Fibroblast of lung (primary cell): ENCODE data around the gene HIP1. TPM values are rescaled to one million over a fixed set of nuclear protein-coding genes. Genes with fewer than 3 reads are reported as not detected.
A peak's percentile ranks its signal among the peaks of the same experiment; 100 is the strongest.

Experiments
- DNase-seq, 2 donors: peaks; one replicate each; pipeline versions ENCODE4 v3.0.0 to v3.0.0-alpha.2; 2010; ENCODE audit warnings: low read depth in 2 of 2
- H2AFZ ChIP-seq: 2 replicates; pipeline ENCODE4 v1.5.1; 2012; ENCODE audit warnings: low read length, control low read depth, inconsistent platforms
- H3K27ac ChIP-seq: 2 replicates; pipeline ENCODE4 v1.5.1; 2011; ENCODE audit warnings: low read length, control low read depth; ENCODE audit not compliant: insufficient read depth
- H3K27me3 ChIP-seq: 2 replicates; pipeline ENCODE4 v1.5.1; 2011; ENCODE audit warnings: mild to moderate bottlenecking, low read length; ENCODE audit not compliant: control insufficient read depth, insufficient read depth
- H3K36me3 ChIP-seq: 2 replicates; pipeline ENCODE4 v1.5.1; 2011; ENCODE audit warnings: low read length; ENCODE audit not compliant: control insufficient read depth, insufficient read depth
- H3K4me1 ChIP-seq: 2 replicates; pipeline ENCODE4 v1.5.1; 2011; ENCODE audit warnings: low read length; ENCODE audit not compliant: control insufficient read depth, insufficient read depth; ENCODE audit errors: extremely low read depth
- H3K4me2 ChIP-seq: 2 replicates; pipeline ENCODE4 v1.5.1; 2011; ENCODE audit warnings: low read length, control low read depth; ENCODE audit not compliant: insufficient read depth; ENCODE audit errors: extremely low read depth
- H3K4me3 ChIP-seq, 4 experiments: fragments of 200-600 bp in 1 of 4; sonication (generic) in 1 of 4; replicated peaks in 1 of 4; 2 replicates each; pipeline ENCODE4 v1.5.1; 2011 to 2016; ENCODE audit warnings: low read length in 4 of 4, low read depth in 3 of 4, mild to moderate bottlenecking in 3 of 4, control low read depth in 2 of 4, inconsistent platforms in 1 of 4, mixed read lengths in 1 of 4; ENCODE audit not compliant: insufficient read depth in 1 of 4; ENCODE audit errors: control extremely low read depth in 1 of 4
- H3K79me2 ChIP-seq: 2 replicates; pipeline ENCODE4 v1.5.1; 2012; ENCODE audit warnings: mild to moderate bottlenecking, low read length, inconsistent platforms; ENCODE audit not compliant: control insufficient read depth, insufficient read depth
- H3K9ac ChIP-seq: 2 replicates; pipeline ENCODE4 v1.5.1; 2011; ENCODE audit warnings: mild to moderate bottlenecking, low read length, control low read depth; ENCODE audit not compliant: insufficient read depth
- H3K9me3 ChIP-seq: 2 replicates; pipeline ENCODE4 v1.5.1; 2012; ENCODE audit warnings: low read depth, low read length; ENCODE audit not compliant: control insufficient read depth, insufficient read depth
- H4K20me1 ChIP-seq: 2 replicates; pipeline ENCODE4 v1.5.1; 2011; ENCODE audit warnings: low read length; ENCODE audit not compliant: control insufficient read depth, insufficient read depth; ENCODE audit errors: extremely low read depth
- EZH2 ChIP-seq: IDR thresholded peaks from 2 replicates; pipeline ENCODE4 v1.5.1; 2012; ENCODE audit warnings: low read length, control low read depth, mild to moderate bottlenecking; ENCODE audit errors: missing control alignments
- polyA plus RNA-seq, 2 donors: library from polyadenylated mRNA; depleted of rRNA in 1 of 2; stranded (reverse) in 1 of 2; unstranded in 1 of 2; fragments of >200 nt; gene quantifications; 2 replicates each; pipeline ENCODE4 v1.2.1, GENCODE V29; 2011 to 2012; ENCODE audit warnings: missing spikeins in 1 of 2
- total RNA-seq: library from RNA; depleted of rRNA; stranded (reverse); fragments of >200 nt; gene quantifications from 2 replicates; pipeline ENCODE4 v1.2.1, GENCODE V29; 2014
- TF ChIP-seq, protein P1 (sequence below), 2 donors: IDR thresholded peaks in 1 of 2; conservative IDR thresholded peaks in 1 of 2; 1 replicate in 1 of 2; 2 replicates in 1 of 2; pipeline ENCODE4 v1.5.1; 2011 to 2012; ENCODE audit warnings: low read length in 2 of 2, control low read depth in 1 of 2, inconsistent platforms in 1 of 2, low read depth in 1 of 2, mild to moderate bottlenecking in 1 of 2

HIP1 gene
- total and polyA plus RNA-seq, 2 donors (not counting 1 experiment from before 2014, with no cell fraction given) = 27.2 to 31.3 TPM

DNA sequence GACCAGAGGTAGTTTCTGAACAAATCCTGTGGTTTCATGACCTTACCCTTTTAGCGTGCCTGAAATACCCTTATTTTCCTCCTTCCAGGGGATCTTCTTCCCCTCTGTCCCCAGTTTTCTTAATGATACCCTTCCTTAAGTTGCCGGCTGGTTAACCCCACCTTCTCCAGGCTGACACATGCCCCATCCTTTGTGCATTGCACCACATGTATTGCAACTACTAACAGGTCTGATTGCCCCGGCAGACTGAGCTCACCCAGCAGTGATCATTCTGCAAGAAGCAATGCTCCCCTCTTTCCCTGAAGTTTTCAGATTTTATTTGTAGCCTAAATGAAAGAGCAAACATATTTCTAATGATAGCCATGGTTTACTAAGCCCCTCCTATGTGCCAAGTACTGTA lies 108.2 kb downstream of the HIP1 start:
- H3K9ac ChIP-seq = no peak overlapping the region
- no peaks in the 10 kb centered on the region for H3K27me3 ChIP-seq
- no peak for DNase-seq
- no peak overlapping the region for H3K4me3 ChIP-seq
- no peak for TF ChIP-seq EZH2
- TF ChIP-seq, protein P1, sequence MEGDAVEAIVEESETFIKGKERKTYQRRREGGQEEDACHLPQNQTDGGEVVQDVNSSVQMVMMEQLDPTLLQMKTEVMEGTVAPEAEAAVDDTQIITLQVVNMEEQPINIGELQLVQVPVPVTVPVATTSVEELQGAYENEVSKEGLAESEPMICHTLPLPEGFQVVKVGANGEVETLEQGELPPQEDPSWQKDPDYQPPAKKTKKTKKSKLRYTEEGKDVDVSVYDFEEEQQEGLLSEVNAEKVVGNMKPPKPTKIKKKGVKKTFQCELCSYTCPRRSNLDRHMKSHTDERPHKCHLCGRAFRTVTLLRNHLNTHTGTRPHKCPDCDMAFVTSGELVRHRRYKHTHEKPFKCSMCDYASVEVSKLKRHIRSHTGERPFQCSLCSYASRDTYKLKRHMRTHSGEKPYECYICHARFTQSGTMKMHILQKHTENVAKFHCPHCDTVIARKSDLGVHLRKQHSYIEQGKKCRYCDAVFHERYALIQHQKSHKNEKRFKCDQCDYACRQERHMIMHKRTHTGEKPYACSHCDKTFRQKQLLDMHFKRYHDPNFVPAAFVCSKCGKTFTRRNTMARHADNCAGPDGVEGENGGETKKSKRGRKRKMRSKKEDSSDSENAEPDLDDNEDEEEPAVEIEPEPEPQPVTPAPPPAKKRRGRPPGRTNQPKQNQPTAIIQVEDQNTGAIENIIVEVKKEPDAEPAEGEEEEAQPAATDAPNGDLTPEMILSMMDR (conservative IDR thresholded peaks at IDR 0.05 in 1 of 2, IDR thresholded peaks at IDR 0.05 in 1 of 2; ENCODE audit: low read depth in 1 of 2, low read length in 2 of 2) = no peak
- H3K36me3 ChIP-seq = no peaks in the 10 kb centered on the region
- no peak overlapping the region for H3K4me2 ChIP-seq
- H3K4me1 ChIP-seq = no peaks in the 10 kb centered on the region
- no peaks in the 10 kb centered on the region for H3K79me2 ChIP-seq
- H3K27ac ChIP-seq = no peak overlapping the region
- no peaks in the 10 kb centered on the region for H3K9me3 ChIP-seq
- H4K20me1 ChIP-seq = no peaks in the 10 kb centered on the region
- no peak overlapping the region for H2AFZ ChIP-seq

DNA sequence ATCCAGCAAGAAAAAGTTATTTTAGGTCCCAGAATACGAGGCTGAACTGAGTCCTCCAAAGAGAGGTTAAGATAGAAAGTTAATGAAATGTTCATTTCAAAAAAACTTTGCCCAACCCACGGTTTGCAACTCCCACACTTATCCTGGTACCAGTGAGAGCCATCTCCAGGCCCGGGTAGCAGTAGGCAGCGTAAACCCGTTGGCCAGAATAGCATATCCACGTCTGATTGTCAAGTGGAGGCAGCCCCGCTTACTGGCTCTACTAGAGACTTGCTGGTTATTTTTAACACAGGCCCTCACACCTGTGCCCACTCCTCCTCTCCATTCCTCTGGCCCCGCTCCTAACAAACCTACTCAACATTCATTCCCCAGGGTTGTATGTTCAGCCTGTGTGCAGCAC lies 109.7 kb downstream of the HIP1 start:
- no peaks in the 10 kb centered on the region for H3K27me3 ChIP-seq
- no peak overlapping the region for H3K4me2 ChIP-seq
- H3K36me3 ChIP-seq = no peaks in the 10 kb centered on the region
- no peak overlapping the region for H3K9ac ChIP-seq
- no peaks in the 10 kb centered on the region for H3K79me2 ChIP-seq
- H3K4me3 ChIP-seq = no peak overlapping the region
- no peak for DNase-seq
- H3K9me3 ChIP-seq = no peaks in the 10 kb centered on the region
- TF ChIP-seq, protein P1 (conservative IDR thresholded peaks at IDR 0.05 in 1 of 2, IDR thresholded peaks at IDR 0.05 in 1 of 2; ENCODE audit: low read depth in 1 of 2, low read length in 2 of 2) = no peak
- no peak for TF ChIP-seq EZH2
- peaks cover 2% of the 10 kb centered on the region for H3K4me1 ChIP-seq
- no peaks in the 10 kb centered on the region for H4K20me1 ChIP-seq
- H2AFZ ChIP-seq = no peak overlapping the region
- H3K27ac ChIP-seq = no peak overlapping the region

DNA sequence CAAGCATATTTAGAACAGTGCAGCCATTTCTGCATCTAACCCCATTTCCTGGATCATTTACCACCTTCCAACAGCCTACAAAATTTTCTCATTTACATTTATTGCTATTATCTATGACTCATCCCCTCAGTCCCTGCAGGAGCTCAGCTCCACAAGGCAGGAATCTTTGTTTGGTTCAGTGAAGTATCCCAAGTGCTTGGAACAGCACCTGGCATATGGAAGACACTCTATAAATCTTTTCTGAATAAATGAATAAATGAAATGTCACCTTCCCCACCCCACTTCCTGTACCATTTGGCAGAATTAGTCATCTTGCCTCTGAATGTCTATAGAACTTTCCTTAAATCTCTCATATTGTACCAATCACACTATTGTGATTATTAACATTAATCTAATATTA lies 110.7 kb downstream of the HIP1 start:
- H3K4me1 ChIP-seq = peaks cover 4% of the 10 kb centered on the region
- TF ChIP-seq, protein P1 (conservative IDR thresholded peaks at IDR 0.05 in 1 of 2, IDR thresholded peaks at IDR 0.05 in 1 of 2; ENCODE audit: low read depth in 1 of 2, low read length in 2 of 2) = no peak
- TF ChIP-seq EZH2 = no peak
- H3K9me3 ChIP-seq = no peaks in the 10 kb centered on the region
- H3K27ac ChIP-seq = no peak overlapping the region
- H3K27me3 ChIP-seq = no peaks in the 10 kb centered on the region
- H3K4me2 ChIP-seq = no peak overlapping the region
- no peaks in the 10 kb centered on the region for H3K79me2 ChIP-seq
- no peak overlapping the region for H3K4me3 ChIP-seq
- no peaks in the 10 kb centered on the region for H4K20me1 ChIP-seq
- H3K36me3 ChIP-seq = no peaks in the 10 kb centered on the region
- DNase-seq = peak in 1 of 2 donors; percentile 18
- no peak overlapping the region for H3K9ac ChIP-seq
- no peak overlapping the region for H2AFZ ChIP-seq
